Activated gamma-delta T cell treated with Interleukin-2 at 50 U/mL for 16 hours (primary cell): ENCODE measurements around the gene NHLRC2.
"Not testable (repeated sequence)": the region's sequence is repeated elsewhere in the genome, so short reads cannot be mapped to it uniquely, and the experiment has no call there.

Experiments
- DNase-seq: peaks from one replicate; pipeline ENCODE4 v3.0.0-alpha.2; 2020

NHLRC2 gene

DNA sequence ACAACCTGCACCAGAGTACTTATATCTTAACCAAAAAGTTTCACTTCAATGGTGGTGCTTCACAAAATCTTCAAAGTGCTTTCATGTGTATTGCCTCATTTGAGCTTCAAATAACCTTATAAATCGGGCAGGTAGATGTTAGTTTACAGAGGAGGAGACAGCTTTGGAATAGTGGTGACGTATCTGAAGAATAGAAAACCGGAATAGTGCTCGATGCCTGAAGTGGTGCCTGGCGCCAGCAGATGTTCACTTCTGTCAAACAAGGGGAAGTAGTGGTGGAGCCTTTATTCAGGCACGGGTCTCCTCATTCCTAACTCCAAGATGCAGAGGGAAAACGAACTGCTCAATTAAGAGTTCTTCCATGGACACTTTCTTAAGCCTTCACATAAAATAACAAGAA, 58.1 kb downstream of the NHLRC2 start:
- DNase-seq, result no peak

DNA sequence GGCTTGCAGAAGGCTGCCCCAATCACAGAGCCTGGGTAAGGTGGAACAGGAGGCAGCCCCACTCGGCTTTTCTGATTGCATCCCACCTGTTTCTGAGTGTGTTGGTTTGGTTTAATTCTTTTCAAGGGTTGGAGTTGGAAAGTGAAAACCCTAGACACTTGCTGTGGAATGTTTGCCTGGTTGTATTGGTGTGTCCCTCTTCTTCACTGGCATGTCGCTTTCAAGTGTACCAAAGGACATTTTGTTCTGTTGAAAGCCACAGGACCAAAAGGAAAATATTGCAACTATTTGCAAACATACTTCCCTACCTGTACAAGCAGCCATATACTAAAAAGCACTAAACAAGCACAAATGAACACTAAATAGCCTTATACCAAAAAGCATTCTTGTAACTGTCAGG, 60.5 kb downstream of the NHLRC2 start:
- no peak for DNase-seq

DNA sequence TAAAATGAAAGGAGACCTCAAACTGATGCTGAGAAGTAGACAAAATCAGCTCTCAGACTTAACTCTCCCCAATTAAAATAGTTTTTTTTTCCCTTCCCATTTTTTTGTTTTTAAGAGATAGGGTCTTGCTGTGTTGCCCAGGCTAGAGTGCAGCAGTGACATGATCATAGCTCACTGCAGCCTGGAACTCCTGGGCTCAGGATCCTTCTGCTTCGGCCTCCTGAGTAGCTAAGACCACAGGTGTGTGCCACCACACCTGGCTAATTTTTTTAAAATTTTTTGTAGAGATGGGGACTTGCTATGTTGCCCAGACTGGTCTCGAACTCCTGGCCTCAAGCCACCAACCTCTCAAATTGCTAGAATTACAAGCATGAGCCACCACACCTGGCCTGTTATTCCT, 61.1 kb downstream of the NHLRC2 start:
- DNase-seq, result no peak

DNA sequence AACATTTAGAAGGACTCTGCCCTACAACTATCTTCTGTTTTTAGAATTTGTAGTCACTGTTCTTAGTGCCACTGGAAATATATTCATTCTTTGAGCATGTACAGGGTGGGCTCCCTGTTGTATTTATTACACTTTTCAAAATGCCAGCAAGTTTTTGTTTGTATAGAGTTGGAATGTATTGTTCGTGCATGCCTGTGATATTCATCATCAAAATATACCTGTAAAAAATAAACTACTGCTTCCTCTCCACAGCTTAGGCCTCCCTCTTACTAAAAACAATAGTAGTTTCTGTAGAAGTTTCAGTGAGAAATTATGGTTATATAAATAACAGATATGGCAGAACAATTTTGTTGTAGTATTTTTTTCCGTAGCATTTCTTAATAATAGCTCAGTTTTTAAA, 61.6 kb downstream of the NHLRC2 start:
- DNase-seq, result no peak

DNA sequence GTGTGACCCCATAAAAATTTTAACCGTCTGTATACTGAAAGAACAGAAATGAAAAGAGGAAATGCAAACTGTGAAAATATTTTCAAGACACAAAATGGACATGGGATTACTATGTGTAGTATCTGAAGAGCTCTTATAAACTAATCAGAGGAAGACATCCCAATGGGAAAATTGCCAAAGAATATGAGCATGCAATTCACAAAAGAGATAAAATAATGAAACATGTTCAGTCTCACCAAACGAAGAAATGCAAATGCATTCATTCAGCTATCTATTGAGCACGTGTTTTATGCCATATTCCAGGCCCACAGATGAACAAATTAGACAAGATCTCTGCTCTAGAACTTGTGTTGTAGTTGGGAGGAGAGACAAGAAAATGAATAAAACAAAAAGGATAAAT, 63.2 kb downstream of the NHLRC2 start:
- no peak for DNase-seq

DNA sequence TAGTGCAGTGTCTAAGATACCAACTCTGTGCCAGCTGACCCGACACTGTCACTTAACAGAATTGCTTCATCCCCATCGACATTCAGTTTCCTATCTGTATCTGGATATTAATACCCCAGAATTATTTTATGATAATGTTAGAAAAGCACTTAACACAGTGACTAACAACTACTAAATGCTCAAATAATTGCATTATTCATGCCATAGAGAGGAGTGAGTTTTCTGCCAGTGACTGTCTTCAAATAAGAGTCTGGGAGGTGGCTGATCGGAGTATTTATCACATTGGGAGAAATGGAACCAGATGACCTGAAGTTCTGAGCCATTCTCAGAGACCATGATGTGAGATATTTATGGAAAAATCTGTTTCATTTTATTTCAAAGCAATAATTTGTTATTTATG, 65.7 kb downstream of the NHLRC2 start:
- DNase-seq, result no peak

DNA sequence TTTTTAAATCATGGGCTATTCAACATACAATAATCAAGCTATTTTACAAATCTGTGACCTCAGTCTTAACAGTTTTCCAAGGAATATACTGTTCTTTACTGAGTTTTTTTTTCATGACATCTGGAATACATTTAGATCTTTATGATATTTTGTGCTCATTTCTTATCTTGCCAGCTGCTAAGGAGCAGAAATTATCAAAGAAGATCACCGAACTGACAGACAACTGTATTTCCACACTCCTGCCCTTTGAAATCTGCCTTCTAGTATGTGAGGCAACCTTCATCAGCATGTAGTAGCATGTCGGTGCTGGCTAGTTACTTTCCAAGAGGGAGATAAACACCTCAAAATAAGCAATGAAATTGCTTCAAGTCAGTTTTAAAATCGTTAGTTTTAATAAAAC, 66.4 kb downstream of the NHLRC2 start:
- DNase-seq, result no peak

DNA sequence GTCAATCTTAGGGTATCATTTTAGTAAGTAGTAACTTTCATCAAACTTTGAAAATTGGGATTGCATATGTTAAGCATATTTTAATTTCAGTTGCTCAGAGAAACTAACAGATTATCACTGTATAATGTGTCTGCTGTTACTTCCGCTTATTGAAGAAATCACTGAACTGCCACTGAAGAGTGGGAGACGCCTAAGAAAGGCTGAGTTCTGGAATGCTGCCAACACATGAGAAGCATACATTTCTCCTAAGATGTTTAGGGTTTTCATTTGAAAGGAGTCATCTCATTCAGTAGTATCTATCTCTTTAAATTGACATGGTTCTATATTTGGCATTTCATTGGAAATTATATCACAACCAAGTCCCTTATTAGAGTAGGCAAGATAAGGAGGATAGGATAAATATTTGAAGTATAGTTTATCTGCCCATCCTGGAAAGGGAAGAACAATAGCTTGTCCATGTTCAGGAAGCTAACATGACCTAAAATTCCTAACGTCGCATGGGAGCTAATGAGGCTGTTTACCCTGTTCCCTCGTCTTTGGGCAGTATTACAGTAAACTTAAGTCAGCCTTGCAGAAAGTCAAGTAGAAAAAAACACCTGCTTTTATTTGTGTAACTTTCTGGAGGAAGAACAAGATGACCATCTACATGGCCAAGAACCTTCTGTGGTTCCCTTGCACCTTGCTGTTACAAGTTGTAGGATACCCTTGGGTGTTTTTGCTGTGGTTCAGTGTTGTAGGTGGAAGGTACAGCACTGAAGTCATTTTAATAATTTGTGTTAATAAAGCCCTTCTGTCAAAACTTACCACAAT, 67.3 kb downstream of the NHLRC2 start:
- no peak for DNase-seq

DNA sequence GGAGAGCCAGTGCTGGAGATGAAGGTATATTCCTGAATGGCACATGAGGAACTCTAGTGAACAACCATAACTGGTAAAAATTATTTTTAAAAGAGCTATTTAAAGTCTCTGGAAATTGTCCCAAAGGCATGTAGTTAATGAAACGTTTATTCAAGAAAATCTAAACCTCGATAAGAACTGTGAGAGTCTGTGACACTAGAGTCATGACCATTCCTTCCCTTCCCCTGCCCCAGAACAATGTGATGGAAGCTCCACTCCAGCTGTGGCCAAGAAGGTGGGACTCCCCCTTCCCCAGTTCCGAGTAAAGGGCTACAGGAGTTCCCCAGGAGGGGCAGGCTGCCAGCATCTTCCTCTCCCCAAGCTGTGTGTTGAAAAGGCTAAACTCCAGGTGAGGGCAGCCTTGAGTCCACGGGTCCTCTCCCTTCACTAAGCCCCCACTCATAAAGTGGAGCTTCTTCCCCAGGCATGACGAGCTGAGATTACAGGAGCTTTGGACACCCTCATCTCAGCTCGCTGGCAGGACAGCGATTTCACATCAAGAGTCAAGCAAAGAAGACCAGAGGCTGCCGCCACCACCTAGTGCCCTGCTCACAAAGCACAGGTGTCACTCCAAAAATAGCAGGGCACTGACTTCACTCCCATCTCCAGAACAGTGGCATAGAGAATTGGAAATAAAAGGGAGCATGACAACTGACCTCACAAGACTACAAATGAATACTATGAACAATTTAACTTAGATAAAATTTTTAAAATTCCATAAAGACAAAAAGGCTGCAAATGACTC, 68.5 kb downstream of the NHLRC2 start:
- no peak for DNase-seq

DNA sequence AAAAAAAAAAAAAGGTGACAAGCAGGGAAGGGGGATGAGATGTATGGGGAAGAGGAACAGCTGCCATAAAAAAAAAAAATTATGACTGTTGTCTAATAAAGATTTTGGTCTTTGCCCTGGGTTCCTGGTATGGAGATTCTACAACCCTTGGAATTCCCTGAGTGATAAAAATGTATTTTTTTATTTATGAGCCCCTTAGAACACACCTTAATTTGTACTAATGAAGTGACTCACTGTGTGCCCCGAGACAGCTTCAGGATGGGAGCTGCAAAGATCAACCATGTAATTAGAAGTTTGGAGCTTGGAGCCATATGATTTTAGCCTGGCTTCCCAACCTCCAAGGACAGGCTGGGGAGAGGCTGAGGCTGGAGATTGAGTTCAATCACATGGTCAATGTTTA, 69.7 kb downstream of the NHLRC2 start:
- no peak for DNase-seq

DNA sequence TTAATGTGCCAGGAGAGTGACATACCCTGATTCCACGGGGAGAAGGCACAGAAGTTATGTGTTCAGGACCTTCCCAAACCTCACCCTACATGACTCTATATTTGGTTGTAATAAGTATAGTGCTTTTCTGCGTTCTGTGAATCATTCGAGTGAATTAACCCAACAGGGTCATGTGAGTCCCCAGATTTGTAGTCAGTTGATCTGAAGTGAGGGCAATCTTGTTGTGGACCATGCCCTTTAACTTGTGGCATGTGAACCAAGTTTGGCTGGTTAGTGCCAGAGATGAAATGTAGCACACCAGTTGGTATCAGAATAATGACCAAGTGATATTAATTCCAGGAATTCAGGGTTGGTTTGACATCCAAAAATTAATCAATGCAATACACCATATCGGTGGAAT, 70.2 kb downstream of the NHLRC2 start:
- no peak for DNase-seq

DNA sequence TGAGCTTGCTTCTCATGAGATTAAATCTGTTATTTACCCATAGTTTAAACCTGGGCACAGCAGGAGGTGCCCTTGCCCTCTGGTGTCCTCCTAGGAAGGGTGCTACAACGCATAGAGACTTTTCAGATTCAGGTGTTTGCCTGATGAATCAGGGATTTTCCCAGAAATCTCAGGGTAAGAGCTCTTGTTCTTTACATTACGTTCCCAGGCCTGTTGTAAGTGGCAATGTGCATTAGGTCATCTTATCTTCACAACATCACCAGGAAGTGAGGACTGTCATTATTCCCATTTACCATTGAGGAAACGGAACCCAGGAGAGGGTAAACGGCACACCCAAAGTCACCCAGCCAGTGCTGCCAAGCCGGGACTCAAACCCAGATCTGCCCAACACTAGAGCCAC, 73.0 kb downstream of the NHLRC2 start:
- DNase-seq, result no peak

DNA sequence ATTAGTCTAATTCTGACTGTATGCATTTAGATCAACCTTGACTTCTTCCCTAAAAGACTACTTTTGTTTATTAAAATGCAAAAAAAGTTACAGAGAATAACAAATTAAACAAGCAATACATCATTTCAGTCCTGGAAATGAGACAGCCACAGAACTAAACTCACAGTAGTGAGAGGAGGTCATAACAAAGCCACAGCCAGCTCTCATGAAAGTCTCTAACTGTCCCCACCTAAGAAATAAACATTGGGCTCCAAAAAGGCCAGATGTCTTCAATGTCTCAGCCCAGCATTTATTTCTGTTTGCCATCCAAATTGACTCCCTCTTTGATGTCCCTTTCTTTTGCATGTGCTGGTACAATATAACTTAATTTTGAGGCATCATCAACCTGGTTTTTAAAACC, 74.4 kb downstream of the NHLRC2 start:
- DNase-seq, result no peak

DNA sequence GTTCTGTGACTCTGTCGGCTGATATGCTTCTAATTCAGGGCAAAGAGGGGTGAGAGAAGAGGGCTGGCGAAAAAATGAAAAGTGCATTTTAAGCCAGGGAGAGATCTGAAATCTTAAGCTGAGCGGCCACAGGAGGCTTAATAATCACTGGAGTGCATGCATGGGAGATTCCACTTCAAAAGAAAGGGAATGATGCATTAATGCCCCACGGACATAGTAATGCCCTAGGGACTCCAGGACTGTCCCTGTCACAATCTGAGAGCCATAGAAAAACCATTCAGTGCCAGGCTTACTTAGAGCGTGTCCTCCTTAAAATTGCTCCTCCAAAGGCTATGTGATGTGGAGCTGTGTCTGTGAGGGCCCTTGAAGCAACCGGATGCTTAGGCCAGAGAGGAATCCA, 75.1 kb downstream of the NHLRC2 start:
- DNase-seq, result no peak

DNA sequence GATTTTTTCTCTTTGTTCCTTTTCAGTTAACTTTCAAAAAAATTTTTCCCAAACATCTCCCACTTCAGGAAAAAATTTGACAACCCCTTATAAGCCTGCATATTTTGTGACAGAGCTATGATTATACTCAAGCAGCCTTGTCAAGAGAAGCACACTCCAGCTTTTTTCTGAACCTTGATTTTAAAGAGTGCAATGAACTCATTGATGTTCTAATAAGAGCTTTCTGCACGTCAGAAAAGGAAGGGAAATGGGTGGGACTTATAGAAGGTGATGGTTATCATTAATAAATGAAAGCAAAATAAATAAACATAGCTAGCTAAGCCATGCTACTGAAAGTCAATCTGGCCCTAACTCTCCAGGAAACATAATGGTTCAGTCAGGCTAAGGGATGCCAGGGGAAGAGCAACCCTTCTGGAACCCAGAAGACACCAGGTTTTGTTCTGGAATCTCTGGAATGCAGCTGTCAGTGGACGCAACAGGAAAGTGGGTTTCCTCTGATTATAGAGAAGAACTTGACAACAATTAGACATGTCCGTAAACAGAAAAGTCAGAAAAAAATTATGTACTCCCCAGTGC, 76.1 kb downstream of the NHLRC2 start:
- DNase-seq, result no peak

DNA sequence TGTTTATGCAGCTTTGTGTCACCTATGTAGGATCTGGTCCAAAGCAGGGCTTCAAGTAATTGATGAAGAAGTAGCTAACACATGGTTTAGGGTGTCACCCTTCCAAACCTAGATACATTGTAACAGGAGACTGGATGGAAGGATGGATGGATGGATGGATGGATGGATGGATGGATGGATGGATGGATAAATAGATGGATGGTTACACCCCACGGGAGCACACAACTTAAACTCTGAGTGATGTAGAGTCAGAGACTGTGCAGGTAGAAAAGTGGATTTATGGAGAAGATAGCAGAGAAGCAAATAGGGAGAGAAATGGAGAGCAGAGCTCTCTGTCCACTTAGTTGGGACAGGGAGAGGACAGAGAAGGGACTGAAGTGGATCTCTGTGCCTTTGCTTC, 78.4 kb downstream of the NHLRC2 start:
- DNase-seq, result no peak

DNA sequence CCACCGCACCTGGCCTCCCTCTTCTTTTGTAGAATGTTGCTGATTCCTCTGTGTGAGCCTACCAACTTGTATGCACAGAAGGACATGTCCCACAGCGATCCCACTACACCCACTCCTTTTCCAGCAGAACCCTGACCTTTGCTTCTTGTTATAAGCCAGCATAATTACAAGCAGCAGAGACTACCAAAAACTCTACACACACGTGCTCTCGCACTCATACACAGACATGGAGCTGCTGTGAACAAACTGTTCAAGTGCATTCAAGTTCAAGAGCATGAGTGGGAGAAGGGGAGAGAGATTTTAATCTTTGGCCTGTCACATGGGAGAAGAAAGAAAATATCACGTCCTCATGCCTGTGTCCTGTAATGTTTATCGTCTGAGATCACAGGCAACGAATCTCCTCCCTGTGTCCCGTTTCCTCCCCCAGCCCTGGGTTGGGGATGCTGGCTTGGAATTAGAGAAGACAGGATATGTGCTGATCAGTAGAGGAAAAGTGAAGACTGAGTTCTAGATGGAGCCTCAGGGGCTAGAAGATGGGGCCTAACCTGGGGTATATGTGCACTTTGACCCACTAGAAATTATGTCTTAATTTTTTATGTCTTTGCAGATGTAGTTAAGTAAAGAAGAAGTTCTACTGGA, 79.6 kb downstream of the NHLRC2 start:
- no peak for DNase-seq

DNA sequence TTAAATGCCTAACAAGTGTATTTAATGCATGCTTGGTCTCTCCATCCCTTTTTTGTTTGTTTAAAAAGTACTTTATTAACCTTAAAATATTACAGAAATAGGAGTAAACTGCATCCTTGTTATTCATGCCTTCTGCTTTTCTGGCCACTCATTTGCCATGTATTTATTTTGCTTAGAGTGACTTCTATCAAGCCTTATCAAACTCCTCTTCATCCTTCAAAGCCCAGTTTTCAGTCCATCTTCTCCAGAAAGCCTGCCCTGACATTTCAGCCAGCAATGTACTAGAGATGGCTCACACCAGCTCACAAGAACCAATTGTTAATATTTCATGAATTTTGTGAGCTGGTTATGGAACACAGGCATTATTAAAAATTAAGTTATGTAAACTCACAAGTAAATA, 82.8 kb downstream of the NHLRC2 start:
- DNase-seq, result no peak

DNA sequence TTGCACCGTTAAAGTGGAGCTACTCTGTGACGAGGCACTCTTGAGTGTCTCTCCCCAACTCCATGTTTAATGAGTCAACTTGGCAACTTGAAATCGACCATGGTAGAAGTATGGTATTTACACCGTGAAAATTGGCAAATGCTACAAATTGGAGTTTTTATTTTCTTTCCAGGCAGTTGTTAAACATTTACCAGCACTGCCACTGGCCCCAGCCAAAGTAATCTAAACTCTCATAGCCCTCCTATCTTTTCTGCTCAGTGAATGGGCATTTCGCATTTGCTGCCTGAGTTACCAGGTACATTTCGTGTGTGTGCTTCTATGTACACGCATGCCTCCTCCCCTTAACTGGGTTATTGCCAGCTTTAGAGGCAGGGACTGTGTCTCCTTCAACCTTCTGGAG, 83.3 kb downstream of the NHLRC2 start:
- no peak for DNase-seq

DNA sequence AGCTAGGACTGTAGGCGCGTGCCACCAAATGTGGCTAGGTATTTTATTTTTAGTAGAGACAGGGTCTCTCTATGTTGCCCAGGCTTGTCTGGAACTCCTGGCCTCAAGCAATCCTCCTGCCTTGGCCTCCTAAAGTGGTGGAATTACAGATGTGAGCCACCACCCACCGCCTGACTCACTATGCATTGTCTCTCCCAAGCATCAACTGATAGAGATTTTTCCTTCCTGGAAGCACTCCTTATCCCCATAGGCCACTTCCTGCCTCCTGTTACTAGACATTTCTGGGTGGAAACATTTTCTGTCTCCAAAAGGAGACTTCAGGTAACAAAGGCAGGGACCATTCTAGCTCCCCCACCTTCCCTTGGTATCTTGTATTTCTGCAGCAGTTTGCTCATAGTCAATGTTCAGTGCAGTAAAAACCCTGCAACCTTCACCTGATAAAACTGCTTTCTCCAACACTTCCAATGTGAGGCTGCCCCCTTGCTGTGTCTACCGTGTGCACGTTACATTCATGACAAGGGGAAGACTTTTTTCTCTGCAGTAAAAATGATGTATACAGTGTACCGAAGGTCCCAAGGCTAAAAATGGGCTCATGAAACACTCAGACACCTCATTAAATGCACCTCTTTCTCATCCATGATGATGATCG, 84.9 kb downstream of the NHLRC2 start:
- DNase-seq, result no peak

DNA sequence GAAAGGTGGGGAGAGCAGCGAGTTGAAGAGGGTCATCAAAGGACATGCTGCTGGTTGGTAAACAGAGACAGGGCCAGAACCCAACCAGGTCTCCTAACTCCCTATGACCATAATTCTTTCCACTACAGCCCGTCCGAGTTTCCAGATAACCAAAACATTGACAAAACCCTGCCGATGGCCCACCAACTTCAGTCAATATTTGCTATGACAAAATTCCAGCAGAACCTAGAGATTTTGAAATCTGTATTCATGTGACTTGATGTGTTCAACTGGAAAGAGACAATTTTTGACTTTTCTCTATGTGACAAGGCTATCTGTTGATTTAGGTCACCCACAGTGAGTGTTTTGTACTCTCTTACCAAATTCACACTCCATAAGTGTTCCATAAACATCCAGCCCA, 86.7 kb downstream of the NHLRC2 start:
- no peak for DNase-seq

DNA sequence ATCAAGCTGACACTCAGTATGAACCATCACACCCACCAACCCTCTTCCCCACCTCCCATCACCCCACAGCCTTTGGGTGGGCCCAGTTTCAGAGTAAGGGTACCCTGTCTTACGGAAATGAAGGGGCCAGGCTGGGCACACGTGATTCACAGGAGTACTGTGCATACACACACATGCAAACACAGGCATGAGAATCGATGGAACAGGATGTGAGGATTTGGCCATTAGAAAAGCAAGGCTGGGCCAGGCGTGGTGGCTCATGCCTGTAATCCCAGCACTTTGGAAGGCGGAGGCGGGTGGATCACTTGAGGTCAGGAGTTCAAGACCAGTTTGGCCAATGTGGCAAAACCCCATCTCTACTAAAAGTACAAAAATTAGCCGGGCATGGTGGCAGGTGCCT, 88.7 kb downstream of the NHLRC2 start:
- not testable (repeated sequence) for DNase-seq

DNA sequence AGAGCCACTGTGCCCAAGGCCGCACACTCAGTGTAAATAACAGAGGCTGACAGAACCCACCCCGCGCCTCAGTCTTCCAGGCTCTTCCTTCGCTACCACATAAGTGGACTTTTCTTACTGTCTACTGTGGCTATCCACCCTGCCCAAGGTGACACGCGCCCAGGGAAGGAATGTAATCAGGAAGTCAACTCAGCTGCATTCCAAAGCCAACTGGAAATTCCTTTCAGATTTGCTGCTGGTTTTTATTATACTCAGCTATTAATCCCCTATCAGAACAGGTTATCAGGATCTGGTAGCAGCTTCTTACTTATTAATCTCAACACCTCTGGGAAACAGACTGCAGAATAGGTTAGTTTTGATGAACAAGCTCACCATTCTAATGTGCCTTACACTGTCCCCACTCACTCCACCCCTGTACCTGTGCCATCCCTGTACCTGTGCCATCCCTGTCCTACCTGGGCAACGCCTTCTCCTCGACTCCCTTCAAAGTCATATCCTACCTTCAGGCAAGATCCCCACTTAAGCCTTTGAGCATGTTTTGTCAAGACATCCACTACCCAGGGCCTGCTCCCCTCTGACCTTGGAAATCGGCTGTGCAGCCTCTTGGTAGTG, 90.7 kb downstream of the NHLRC2 start:
- DNase-seq, result no peak
